Measurements from ENCODE around the gene RHCG.

DNA sequence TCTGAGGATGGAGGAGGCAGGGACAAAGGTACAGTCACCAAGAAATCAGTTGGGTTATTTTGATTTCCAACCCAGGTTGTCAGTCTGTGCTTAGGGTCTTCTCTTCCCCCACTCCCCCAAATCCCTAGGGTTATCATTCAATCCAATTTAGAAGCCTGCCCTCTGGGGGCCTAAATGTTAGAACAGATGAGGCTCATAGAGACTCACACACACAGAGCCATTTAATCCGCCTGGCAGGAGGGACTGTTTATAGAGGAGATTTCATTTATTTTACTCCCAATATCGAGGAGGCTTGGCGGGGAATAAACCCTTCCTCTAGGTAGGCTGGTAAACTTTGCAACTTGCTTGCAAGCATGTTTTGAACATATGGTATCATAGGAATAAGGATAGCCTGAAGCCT lies 52.8 kb downstream of the RHCG start:
- TF ChIP-seq, protein P1, sequence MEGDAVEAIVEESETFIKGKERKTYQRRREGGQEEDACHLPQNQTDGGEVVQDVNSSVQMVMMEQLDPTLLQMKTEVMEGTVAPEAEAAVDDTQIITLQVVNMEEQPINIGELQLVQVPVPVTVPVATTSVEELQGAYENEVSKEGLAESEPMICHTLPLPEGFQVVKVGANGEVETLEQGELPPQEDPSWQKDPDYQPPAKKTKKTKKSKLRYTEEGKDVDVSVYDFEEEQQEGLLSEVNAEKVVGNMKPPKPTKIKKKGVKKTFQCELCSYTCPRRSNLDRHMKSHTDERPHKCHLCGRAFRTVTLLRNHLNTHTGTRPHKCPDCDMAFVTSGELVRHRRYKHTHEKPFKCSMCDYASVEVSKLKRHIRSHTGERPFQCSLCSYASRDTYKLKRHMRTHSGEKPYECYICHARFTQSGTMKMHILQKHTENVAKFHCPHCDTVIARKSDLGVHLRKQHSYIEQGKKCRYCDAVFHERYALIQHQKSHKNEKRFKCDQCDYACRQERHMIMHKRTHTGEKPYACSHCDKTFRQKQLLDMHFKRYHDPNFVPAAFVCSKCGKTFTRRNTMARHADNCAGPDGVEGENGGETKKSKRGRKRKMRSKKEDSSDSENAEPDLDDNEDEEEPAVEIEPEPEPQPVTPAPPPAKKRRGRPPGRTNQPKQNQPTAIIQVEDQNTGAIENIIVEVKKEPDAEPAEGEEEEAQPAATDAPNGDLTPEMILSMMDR (CRISPR knock-in tag; IDR thresholded peaks at IDR 0.05): no peak
- TF ChIP-seq POLR2A (IDR thresholded peaks at IDR 0.05; ENCODE audit: insufficient read depth in 1 of 2, low read depth in 2 of 2, low read length in 2 of 2) (no peak), HCFC1 (IDR thresholded peaks at IDR 0.05; ENCODE audit: low read depth, low read length) (no peak), ZNF121 (CRISPR knock-in tag; IDR thresholded peaks at IDR 0.05) (no peak), RNF219 (CRISPR knock-in tag; IDR thresholded peaks at IDR 0.05) (no peak)
- TF ChIP-seq, protein P2, sequence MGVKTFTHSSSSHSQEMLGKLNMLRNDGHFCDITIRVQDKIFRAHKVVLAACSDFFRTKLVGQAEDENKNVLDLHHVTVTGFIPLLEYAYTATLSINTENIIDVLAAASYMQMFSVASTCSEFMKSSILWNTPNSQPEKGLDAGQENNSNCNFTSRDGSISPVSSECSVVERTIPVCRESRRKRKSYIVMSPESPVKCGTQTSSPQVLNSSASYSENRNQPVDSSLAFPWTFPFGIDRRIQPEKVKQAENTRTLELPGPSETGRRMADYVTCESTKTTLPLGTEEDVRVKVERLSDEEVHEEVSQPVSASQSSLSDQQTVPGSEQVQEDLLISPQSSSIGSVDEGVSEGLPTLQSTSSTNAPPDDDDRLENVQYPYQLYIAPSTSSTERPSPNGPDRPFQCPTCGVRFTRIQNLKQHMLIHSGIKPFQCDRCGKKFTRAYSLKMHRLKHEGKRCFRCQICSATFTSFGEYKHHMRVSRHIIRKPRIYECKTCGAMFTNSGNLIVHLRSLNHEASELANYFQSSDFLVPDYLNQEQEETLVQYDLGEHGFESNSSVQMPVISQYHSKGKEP (CRISPR knock-in tag; IDR thresholded peaks at IDR 0.05): no peak
